ENCODE data around the gene ADAMTS16. TPM values are rescaled to one million over a fixed set of nuclear protein-coding genes. Genes with fewer than 3 reads are reported as not detected.

Gene ADAMTS16
- total RNA-seq, 2 donors from 2014 or later: 0.11 TPM; not detected in 1

DNA sequence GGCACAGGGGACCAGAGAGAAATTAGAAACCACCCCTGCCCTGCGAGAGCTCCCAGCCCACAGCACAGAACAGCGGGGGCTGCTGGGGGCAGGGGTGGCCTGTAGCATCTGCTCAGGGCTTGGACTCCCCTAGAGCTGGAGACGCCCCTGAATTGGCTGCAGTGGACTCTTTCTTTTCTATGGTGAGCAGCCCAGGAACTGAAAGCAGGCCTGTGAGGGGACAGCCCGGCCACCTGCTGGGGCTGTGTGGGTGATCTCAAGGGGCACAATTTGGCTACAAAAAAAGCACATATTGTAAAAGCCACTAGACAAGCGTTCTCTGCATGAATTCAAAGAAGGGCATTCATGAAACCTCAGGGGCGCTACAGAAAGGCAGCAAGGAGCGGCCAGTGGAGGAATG is 224.8 kb downstream of the ADAMTS16 start:
- Histone ChIP-seq H3K9me3 (no peaks in the 10 kb centered on the region), H3K4me3 (no peak overlapping the region), H3K27ac (no peak overlapping the region), H3K36me3 (no peaks in the 10 kb centered on the region), H3K27me3 (replicated peaks; ENCODE audit: insufficient read depth) (no peaks in the 10 kb centered on the region), H3K4me1 (replicated peaks) (no peaks in the 10 kb centered on the region)
- intact Hi-C loops (cut with DNase I): no loop called here
- TF ChIP-seq POLR2A (IDR thresholded peaks at IDR 0.05) (no peak), POLR2AphosphoS5 (IDR thresholded peaks at IDR 0.05) (no peak)
- TF ChIP-seq, protein P1, sequence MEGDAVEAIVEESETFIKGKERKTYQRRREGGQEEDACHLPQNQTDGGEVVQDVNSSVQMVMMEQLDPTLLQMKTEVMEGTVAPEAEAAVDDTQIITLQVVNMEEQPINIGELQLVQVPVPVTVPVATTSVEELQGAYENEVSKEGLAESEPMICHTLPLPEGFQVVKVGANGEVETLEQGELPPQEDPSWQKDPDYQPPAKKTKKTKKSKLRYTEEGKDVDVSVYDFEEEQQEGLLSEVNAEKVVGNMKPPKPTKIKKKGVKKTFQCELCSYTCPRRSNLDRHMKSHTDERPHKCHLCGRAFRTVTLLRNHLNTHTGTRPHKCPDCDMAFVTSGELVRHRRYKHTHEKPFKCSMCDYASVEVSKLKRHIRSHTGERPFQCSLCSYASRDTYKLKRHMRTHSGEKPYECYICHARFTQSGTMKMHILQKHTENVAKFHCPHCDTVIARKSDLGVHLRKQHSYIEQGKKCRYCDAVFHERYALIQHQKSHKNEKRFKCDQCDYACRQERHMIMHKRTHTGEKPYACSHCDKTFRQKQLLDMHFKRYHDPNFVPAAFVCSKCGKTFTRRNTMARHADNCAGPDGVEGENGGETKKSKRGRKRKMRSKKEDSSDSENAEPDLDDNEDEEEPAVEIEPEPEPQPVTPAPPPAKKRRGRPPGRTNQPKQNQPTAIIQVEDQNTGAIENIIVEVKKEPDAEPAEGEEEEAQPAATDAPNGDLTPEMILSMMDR (IDR thresholded peaks at IDR 0.05): no peak
- WGBS: 94% methylated on average over 7 of the region's 7 CpGs
- no peak for DNase-seq (ENCODE audit: low spot score)

DNA sequence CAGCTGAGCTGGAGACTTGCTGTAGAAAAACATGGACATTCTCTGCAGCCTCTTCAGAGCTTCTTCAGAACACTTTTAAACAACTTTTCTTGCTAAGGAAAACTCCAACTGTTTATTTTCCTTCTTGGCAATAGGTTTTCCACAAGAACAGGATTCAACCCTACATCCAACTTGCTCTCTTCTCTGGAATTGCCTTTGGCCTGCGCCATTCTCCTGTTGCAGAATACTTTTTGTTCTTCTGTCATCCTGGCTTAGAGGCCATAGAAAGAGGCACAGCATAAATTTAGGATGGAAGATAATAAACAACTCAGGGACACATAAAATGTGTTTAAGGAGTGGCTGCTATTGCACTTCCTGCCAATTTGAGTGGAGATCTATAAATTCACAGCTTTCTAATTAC is 227.6 kb downstream of the ADAMTS16 start:
- Histone ChIP-seq H3K9me3 (no peaks in the 10 kb centered on the region), H3K27ac (no peak overlapping the region), H3K4me1 (replicated peaks) (no peaks in the 10 kb centered on the region), H3K36me3 (no peaks in the 10 kb centered on the region), H3K4me3 (no peak overlapping the region), H3K27me3 (replicated peaks; ENCODE audit: insufficient read depth) (no peaks in the 10 kb centered on the region)
- TF ChIP-seq POLR2A (IDR thresholded peaks at IDR 0.05): no peak
- no peak for DNase-seq (ENCODE audit: low spot score)
- WGBS: 84% methylated on average over 1 of the region's 1 CpG
- intact Hi-C loops (cut with DNase I): no loop called here

DNA sequence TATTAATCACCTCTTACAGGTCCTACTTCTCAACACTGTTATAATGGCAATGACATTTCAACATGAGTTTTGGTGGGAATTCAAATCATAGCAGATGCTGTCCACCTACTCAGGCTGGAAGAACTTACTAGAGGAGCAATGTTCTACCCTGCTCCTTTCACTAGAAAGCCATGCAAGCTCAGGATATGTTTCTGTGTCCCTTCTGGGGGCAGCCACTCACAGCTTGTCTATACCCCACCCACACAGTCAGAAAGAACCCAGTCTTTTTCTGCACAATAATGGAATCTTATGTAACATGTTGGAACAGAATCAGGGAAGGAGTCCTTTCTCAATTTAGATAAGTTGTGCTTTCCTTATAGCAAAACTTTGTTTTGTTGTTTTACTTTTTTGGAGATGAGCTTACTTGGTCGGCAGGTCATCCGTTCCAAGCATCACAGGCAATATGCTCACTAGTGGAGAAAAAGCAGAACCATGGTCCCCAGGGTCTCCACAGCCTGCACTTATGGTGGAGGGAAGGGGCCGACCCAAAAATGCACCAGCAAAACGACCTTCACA is 229.0 kb downstream of the ADAMTS16 start:
- no peak overlapping the region for H3K27ac ChIP-seq
- H3K27me3 ChIP-seq (replicated peaks; ENCODE audit: insufficient read depth): no peaks in the 10 kb centered on the region
- H3K4me3 ChIP-seq: no peak overlapping the region
- intact Hi-C loops (cut with DNase I): no loop called here
- no peaks in the 10 kb centered on the region for H3K36me3 ChIP-seq
- no peaks in the 10 kb centered on the region for H3K4me1 ChIP-seq (replicated peaks)
- H3K9me3 ChIP-seq: no peaks in the 10 kb centered on the region
- 81% methylated on average over 4 of the region's 4 CpGs for WGBS
- TF ChIP-seq POLR2A (IDR thresholded peaks at IDR 0.05) (no peak), POLR2AphosphoS5 (IDR thresholded peaks at IDR 0.05) (no peak)
- TF ChIP-seq, protein P1 (IDR thresholded peaks at IDR 0.05): no peak
- no peak for DNase-seq (ENCODE audit: low spot score)

Small RNAs within 50 kb of the gene (small RNA-seq; reads per million reads assigned to genes)
- gene RN7SKP73: 0 reads per million in 2 donors
